ENCODE results near the gene GJB5. TPM values are rescaled to one million over a fixed set of nuclear protein-coding genes. Genes with fewer than 3 reads are reported as not detected.

Gene GJB5
- total and polyA plus RNA-seq, 2 of the 8 experiments (the other 6 are each of a cell fraction or from before 2014, with no cell fraction given): 0.86 to 3.1 TPM

DNA sequence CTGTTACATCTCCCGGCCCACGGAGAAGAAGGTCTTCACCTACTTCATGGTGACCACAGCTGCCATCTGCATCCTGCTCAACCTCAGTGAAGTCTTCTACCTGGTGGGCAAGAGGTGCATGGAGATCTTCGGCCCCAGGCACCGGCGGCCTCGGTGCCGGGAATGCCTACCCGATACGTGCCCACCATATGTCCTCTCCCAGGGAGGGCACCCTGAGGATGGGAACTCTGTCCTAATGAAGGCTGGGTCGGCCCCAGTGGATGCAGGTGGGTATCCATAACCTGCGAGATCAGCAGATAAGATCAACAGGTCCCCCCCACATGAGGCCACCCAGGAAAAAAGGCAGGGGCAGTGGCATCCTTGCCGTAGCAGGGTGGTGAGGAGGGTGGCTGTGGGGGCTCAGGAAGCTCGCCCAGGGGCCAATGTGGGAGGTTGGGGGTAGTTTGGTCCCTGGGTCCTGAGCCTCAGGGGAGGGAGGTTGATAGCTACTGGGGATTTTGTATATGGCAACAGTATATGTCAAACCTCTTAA, 7.0 kb downstream of the GJB5 start (continued):
- TF ChIP-seq TBP (IDR thresholded peaks at IDR 0.05; ENCODE audit: low read depth, low read length): no peak
- TF ChIP-seq POU5F1 (IDR thresholded peaks at IDR 0.05; ENCODE audit: low read depth, low read length): no peak

Measured in H1 (cell line).